Muscle layer of duodenum (tissue), 2 donors: ENCODE results near the gene LGR4.

Source experiments
- H3K27ac ChIP-seq: one replicate; pipeline ENCODE4 v1.7.0; 2013; ENCODE audit warnings: mild to moderate bottlenecking, low read length
- H3K27me3 ChIP-seq: one replicate; pipeline ENCODE4 v1.7.0; 2013; ENCODE audit warnings: low read depth, mild to moderate bottlenecking, control low read depth, low read length
- H3K36me3 ChIP-seq, 2 donors: one replicate each; pipeline ENCODE4 v1.7.0; 2013; ENCODE audit warnings: low read length in 2 of 2, control low read depth in 1 of 2, mild to moderate bottlenecking in 1 of 2; ENCODE audit not compliant: insufficient read depth in 2 of 2, control insufficient read depth in 1 of 2
- H3K4me1 ChIP-seq, 2 donors: one replicate each; pipeline ENCODE4 v1.7.0; 2013; ENCODE audit warnings: low read length in 2 of 2, mild to moderate bottlenecking in 2 of 2, control low read depth in 1 of 2, moderate library complexity in 1 of 2; ENCODE audit not compliant: insufficient read depth in 2 of 2, control insufficient read depth in 1 of 2
- H3K4me3 ChIP-seq, 2 donors: one replicate each; pipeline ENCODE4 v1.7.0; 2013; ENCODE audit warnings: low read length in 2 of 2, low read depth in 1 of 2, mild to moderate bottlenecking in 1 of 2
- H3K9me3 ChIP-seq, 2 donors: one replicate each; pipeline ENCODE4 v1.7.0; 2013; ENCODE audit warnings: low read length in 2 of 2, control low read depth in 1 of 2, mild to moderate bottlenecking in 1 of 2; ENCODE audit not compliant: control insufficient read depth in 1 of 2
- donor health status: healthy.

LGR4 gene

GRCh38 chr11:27468995-27469695, 3.4 kb downstream of the LGR4 start:
- Histone ChIP-seq H3K27me3 (no peaks in the 10 kb centered on the region), H3K4me3 (peak overlapping the region; percentile 85 to 96), H3K9me3 (no peaks in the 10 kb centered on the region), H3K36me3 (no peaks in the 10 kb centered on the region), H3K4me1 (peaks cover 20 to 29% of the 10 kb centered on the region in 2 donors), H3K27ac (peak overlapping the region; percentile 7)

GRCh38 chr11:27468209-27468994, 4.2 kb downstream of the LGR4 start:
- Histone ChIP-seq H3K27ac (peak overlapping the region; percentile 7), H3K4me3 (peak overlapping the region in 1 of 2 donors; percentile 85)

GRCh38 chr11:27467181-27467913, 5.2 kb downstream of the LGR4 start:
- peaks cover 20 to 33% of the 10 kb centered on the region in 2 donors for H3K4me1 ChIP-seq
- H3K27me3 ChIP-seq: no peaks in the 10 kb centered on the region
- no peak overlapping the region for H3K4me3 ChIP-seq
- H3K9me3 ChIP-seq: no peaks in the 10 kb centered on the region
- H3K36me3 ChIP-seq: no peaks in the 10 kb centered on the region
- peak overlapping the region; percentile 7 for H3K27ac ChIP-seq

More at GRCh38 chr11:27468209-27468994, 4.2 kb downstream of the LGR4 start:
- H3K36me3 ChIP-seq: no peaks in the 10 kb centered on the region
- no peaks in the 10 kb centered on the region for H3K9me3 ChIP-seq
- H3K4me1 ChIP-seq: peaks cover 23 to 32% of the 10 kb centered on the region in 2 donors
- H3K27me3 ChIP-seq: no peaks in the 10 kb centered on the region

- Histone ChIP-seq H3K36me3 (no peaks in the 10 kb centered on the region), H3K27ac (no peak overlapping the region), H3K9me3 (no peaks in the 10 kb centered on the region), H3K27me3 (no peaks in the 10 kb centered on the region), H3K4me1 (peaks cover 20 to 33% of the 10 kb centered on the region in 2 donors), H3K4me3 (no peak overlapping the region)
These were observed 6.2 kb downstream of the LGR4 start for GRCh38 chr11:27466363-27466762.

- H3K27ac ChIP-seq: no peak overlapping the region
- H3K27me3 ChIP-seq: no peaks in the 10 kb centered on the region
- no peaks in the 10 kb centered on the region for H3K36me3 ChIP-seq
- no peaks in the 10 kb centered on the region for H3K9me3 ChIP-seq
- H3K4me3 ChIP-seq: no peak overlapping the region
- H3K4me1 ChIP-seq: peaks cover 20 to 26% of the 10 kb centered on the region in 2 donors
These were observed 7.0 kb downstream of the LGR4 start for GRCh38 chr11:27465629-27466028.

- H3K4me1 ChIP-seq: peaks cover 20 to 22% of the 10 kb centered on the region in 2 donors
- H3K36me3 ChIP-seq: no peaks in the 10 kb centered on the region
- peak overlapping the region in 1 of 2 donors; percentile 10 for H3K4me3 ChIP-seq
- no peaks in the 10 kb centered on the region for H3K27me3 ChIP-seq
- H3K9me3 ChIP-seq: no peaks in the 10 kb centered on the region
- H3K27ac ChIP-seq: peak overlapping the region; percentile 40
These were observed 7.7 kb downstream of the LGR4 start for GRCh38 chr11:27464909-27465308.

- H3K4me3 ChIP-seq: no peak overlapping the region
- H3K27me3 ChIP-seq: no peaks in the 10 kb centered on the region
- no peaks in the 10 kb centered on the region for H3K9me3 ChIP-seq
- H3K36me3 ChIP-seq: no peaks in the 10 kb centered on the region
- H3K27ac ChIP-seq: peak overlapping the region; percentile 40
- H3K4me1 ChIP-seq: peaks cover 18 to 20% of the 10 kb centered on the region in 2 donors
These were observed 8.3 kb downstream of the LGR4 start for GRCh38 chr11:27464289-27464696.

GRCh38 chr11:27462543-27462942, 10.0 kb downstream of the LGR4 start:
- Histone ChIP-seq H3K36me3 (no peaks in the 10 kb centered on the region), H3K4me3 (no peak overlapping the region), H3K27me3 (no peaks in the 10 kb centered on the region), H3K9me3 (no peaks in the 10 kb centered on the region), H3K4me1 (peaks cover 12 to 17% of the 10 kb centered on the region in 2 donors), H3K27ac (no peak overlapping the region)

GRCh38 chr11:27460158-27460978, 12.2 kb downstream of the LGR4 start:
- Histone ChIP-seq H3K9me3 (no peaks in the 10 kb centered on the region), H3K36me3 (no peaks in the 10 kb centered on the region), H3K4me1 (peaks cover 15 to 17% of the 10 kb centered on the region in 2 donors), H3K4me3 (no peak overlapping the region), H3K27me3 (no peaks in the 10 kb centered on the region), H3K27ac (no peak overlapping the region)

GRCh38 chr11:27459191-27459590, 13.4 kb downstream of the LGR4 start:
- Histone ChIP-seq H3K9me3 (no peaks in the 10 kb centered on the region), H3K36me3 (no peaks in the 10 kb centered on the region), H3K4me1 (peaks cover 10 to 13% of the 10 kb centered on the region in 2 donors), H3K27ac (no peak overlapping the region), H3K27me3 (no peaks in the 10 kb centered on the region), H3K4me3 (no peak overlapping the region)
